ENCODE results near the gene TMEM91.

TMEM91 gene

GRCh38 chr19:41411100-41411967, 35.0 kb downstream of the TMEM91 start:
- ATAC-seq (no peak), DNase-seq (no peak)

- ATAC-seq (no peak), DNase-seq (no peak)
These were observed 35.6 kb downstream of the TMEM91 start for GRCh38 chr19:41411968-41412265.

GRCh38 chr19:41412953-41413352, 36.6 kb downstream of the TMEM91 start:
- DNase-seq (no peak), ATAC-seq (no peak)

GRCh38 chr19:41413947-41414346, 37.6 kb downstream of the TMEM91 start:
- ATAC-seq (no peak), DNase-seq (no peak)

GRCh38 chr19:41414461-41414860, 38.1 kb downstream of the TMEM91 start:
- no peak for DNase-seq
- ATAC-seq: no peak

- DNase-seq (no peak), ATAC-seq (no peak)
These were observed 38.8 kb downstream of the TMEM91 start for GRCh38 chr19:41415154-41415571.

GRCh38 chr19:41416194-41416674, 39.9 kb downstream of the TMEM91 start:
- DNase-seq (no peak), ATAC-seq (no peak)

GRCh38 chr19:41420101-41420880, 44.0 kb downstream of the TMEM91 start:
- no peak for DNase-seq
- no peak for ATAC-seq

GRCh38 chr19:41421314-41421713, 45.0 kb downstream of the TMEM91 start:
- DNase-seq (no peak), ATAC-seq (no peak)

GRCh38 chr19:41421973-41422372, 45.6 kb downstream of the TMEM91 start:
- ATAC-seq: no peak
- DNase-seq: no peak

GRCh38 chr19:41422456-41422855, 46.1 kb downstream of the TMEM91 start:
- ATAC-seq: no peak

GRCh38 chr19:41422955-41423354, 46.6 kb downstream of the TMEM91 start:
- ATAC-seq (no peak), DNase-seq (no peak)

More at GRCh38 chr19:41422456-41422855, 46.1 kb downstream of the TMEM91 start:
- DNase-seq: no peak

- ATAC-seq (no peak), DNase-seq (no peak)
These were observed 48.2 kb downstream of the TMEM91 start for GRCh38 chr19:41424335-41425173.

GRCh38 chr19:41425174-41426115, 49.1 kb downstream of the TMEM91 start:
- DNase-seq (no peak), ATAC-seq (no peak)

- no peak for ATAC-seq
- no peak for DNase-seq
These were observed 49.9 kb downstream of the TMEM91 start for GRCh38 chr19:41426116-41426841.

GRCh38 chr19:41426952-41427646, 50.8 kb downstream of the TMEM91 start, which contains the start of gene B3GNT8:
TSS of gene B3GNT8 (minus strand) at chr19:41427374. CDS start at chr19:41426778, 596 bp downstream.
- ATAC-seq: peak; percentile 67
- peak; percentile 70 for DNase-seq

- peak; percentile 57 for ATAC-seq
- DNase-seq: peak; percentile 40
These were observed 51.5 kb downstream of the TMEM91 start for GRCh38 chr19:41427647-41428480.

- ATAC-seq: no peak
- DNase-seq: no peak
These were observed 52.1 kb downstream of the TMEM91 start for GRCh38 chr19:41428481-41428859.

GRCh38 chr19:41430922-41431321, 54.6 kb downstream of the TMEM91 start:
- no peak for DNase-seq
- ATAC-seq: no peak

Data from stimulated activated naive CD8-positive, alpha-beta T cell treated with anti-CD3 and anti-CD28 coated beads, Interleukin-15, Interleukin-2, amounts not matched to agents 100 U/mL and 50 U/mL, for 24 hours (primary cell).